ENCODE measurements around the gene NCOR1.
"Not testable (repeated sequence)": the region's sequence is repeated elsewhere in the genome, so short reads cannot be mapped to it uniquely, and the experiment has no call there.

Gene NCOR1

DNA sequence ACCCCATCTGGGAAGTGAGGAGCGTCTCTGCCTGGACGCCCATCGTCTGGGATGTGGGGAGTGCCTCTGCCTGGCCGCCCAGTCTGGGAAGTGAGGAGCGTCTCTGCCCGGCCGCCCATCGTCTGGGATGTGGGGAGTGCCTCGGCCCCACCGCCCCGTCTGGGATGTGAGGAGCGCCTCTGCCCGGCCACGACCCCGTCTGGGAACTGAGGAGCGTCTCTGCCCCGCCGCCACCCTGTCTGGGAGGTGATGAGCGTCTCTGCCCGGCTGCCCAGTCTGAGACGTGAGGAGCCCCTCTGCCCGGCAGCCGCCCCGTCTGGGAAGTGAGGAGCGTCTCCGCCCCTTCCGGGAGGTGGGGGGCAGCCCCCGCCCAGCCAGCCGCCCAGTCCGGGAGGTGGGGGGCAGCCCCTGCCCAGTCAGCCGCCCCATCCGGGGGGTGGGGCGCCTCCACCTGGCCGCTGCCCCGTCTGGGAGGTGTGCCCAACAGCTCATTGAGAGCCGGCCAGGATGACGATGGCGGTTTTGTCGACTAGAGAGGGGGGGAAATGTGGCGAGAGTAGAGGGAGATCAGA lies 69.9 kb downstream of the NCOR1 start:
- not testable (repeated sequence) for DNase-seq

DNA sequence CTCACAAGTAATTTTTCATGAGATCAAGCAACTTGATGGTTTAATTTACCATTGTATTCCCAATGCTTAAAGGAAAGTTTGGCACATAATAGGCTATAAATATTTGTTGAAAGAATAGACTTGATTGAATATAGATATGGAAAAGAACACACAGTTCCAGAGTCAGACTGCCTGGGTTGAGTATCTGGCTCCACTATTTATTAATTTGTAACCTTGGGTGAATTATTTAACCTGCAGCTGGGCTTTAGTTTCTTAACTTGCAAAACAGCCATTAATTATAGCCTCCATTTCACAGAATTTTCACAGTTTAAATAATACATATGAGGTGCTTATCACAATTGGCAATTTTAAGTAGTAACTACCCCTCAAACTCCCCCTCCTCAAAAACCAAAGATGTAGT lies 73.6 kb downstream of the NCOR1 start:
- no peak for DNase-seq

DNA sequence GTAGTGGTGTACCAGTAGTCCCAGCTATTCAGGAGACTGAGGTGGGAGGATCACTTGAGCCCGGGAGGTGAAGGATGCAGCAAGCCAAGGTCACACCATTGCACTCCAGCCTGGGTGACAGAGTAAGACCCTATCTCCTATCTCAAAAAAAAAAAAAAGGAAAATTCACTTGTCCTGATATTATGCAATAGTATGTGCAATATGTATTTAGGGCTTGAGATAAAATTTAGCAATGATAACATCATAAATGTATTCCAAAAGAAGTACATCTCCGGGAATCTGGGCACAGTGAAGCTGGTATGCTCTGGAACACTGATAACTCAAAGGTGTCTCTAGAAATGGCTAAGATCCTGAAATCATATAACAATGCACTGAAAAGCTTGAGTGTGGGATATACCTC lies 74.5 kb downstream of the NCOR1 start:
- no peak for DNase-seq

DNA sequence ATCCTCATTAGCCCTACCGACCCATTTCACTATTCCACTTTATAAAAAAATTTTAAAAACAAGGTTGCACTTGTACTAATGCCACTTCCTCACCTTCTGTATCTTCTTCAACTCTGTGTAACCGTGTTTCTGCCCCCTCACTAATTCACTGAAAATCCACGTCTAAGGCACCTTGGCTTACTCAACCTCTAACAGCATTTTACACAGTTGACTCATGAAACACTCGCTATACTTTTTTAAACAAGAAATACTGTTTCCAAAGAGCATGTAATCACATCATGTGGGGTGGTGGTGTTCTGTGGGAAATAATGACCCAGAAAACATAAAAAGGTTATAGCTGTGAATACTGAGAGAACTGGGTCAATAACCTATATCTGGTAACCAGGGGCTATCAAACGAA lies 79.9 kb downstream of the NCOR1 start:
- no peak for DNase-seq

DNA sequence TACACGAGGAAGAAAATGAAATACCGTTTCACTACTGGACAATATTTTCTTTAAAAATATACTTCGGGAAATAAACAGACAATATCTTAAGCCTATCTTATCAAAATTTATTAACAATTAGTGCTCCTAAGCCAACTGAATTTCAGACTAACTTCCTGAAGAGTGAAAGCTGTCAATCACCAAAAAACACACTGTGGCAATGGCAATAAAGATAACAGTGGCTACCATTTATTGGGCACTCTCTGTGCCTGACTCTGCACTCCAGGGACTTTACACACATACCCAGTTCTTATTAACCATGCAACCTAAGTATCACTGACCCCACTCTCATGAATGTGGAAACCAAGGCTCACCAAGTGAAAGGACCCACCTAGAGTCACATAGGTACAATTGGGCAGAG lies 83.7 kb downstream of the NCOR1 start:
- DNase-seq: no peak

DNA sequence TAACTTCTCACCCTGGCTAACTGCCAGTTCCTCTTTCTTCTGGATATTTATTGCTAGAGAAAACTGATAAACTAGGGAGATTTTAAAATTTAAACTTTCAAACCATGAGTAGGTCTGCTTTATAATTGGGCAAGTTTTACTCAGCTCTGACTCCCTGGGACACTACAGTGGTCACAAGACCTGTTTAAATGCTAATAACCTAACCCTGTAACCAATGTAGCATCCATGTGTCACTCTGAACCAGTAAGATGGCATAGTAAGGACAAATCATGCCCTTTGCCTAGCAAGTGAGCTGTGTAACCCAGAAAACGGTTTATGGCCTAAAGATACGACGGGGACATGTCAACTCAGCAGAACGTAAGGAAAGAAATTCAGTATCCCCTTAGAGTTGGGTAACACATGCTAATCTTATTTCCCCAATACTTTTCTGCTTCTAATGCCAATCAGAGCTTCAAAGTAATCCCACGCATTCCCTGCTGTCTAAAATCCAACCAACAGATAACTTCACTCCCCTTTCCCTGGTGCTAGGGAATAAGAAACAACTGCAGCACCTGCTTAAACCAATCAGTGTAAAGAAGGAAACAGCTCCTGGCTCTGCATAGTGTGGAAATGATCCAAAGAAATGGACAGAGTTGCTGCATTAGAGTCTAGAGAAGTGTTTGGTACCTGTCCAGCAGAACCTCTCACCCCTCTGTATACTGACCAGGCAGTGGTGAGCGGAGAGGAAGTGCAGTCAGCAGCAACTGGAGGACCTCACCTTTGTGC lies 85.7 kb downstream of the NCOR1 start:
- DNase-seq: no peak

DNA sequence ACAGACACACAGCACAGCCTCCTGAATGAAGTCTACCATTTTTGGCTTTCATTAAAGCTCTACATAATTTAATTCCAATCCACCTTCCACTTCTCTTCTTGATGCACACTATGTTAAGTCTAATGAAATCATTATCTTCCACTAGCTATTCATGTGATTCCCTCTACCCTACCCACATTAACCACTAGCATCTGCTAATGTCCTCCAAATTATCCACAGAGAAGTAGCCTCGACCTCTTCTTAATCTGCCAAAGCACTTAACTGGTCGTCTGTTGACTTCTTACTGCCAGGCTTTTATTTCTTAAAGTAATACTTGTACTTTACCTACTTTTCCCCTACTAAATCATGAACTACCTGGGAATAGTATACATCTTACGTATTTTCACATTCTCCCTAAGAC lies 91.8 kb downstream of the NCOR1 start:
- DNase-seq: no peak

DNA sequence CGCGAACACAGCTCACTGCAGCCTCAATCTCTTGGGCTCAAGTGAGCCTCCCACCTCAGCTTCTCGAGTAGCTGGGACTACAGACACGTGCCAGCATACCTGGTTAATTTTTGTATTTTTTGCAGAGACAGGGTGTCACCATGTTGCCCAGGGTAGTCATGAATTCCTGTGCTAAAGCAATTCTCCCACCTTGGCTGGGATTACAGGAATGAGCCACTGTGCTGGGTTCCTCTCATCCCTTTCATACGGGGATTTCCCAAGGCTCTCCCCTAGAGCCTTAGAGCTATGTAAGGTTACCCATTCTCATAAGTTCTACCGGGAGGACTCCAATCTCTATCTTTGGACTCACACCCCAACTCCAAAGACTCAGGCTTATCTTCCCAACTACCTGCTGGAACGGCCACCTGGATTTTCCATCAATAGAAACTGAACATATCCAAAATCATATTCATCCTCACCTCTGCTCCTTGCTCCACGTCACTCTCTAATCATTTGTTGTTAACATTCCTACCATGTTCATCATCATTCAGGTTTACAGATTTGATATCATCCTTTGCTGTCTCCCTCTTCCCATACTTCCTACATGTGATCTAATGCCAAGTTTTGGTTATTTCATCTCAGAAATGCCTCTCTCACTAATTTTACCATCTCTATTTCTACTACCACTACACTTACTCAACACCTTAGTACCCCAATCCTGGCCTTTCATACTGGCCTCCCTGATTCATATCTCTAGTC lies 92.5 kb downstream of the NCOR1 start:
- DNase-seq: no peak

DNA sequence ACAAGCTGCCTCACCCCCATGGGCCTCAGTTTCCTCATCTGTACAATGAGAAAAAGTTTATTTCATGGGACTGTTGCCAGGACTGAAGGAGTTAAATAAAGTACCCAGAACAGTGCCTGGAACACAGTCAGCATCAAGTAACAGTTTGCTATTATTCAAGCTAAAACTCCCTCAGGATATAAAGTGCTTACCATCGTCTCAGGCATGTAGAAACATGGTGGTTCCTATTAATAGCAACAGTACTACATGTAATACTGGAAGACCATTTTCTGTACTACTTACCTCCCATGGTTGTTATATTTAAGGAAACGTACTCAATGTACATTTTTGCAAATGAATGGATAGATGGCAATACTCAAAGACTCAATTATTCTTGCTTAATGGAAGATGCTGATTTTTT lies 93.4 kb downstream of the NCOR1 start:
- DNase-seq: no peak

DNA sequence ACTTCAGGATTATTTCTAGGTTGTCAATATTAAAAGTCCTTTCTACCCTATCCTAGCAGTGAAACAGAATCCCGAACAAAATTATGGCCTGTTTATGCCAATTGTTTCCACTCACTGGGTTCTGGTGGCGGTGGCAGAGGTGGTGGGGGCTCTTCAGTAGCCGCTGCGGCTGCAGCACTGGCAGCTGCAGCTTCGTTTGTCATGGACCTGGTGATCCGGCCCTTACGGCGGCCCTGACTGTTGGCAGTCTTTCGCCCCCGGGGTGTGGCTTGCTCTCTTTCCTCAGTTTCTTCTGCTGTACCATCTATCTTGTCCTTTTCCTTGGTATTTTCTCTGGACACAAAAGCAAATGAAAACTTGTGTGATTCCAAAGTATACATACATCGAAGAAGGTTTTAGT lies 94.4 kb downstream of the NCOR1 start:
- no peak for DNase-seq

DNA sequence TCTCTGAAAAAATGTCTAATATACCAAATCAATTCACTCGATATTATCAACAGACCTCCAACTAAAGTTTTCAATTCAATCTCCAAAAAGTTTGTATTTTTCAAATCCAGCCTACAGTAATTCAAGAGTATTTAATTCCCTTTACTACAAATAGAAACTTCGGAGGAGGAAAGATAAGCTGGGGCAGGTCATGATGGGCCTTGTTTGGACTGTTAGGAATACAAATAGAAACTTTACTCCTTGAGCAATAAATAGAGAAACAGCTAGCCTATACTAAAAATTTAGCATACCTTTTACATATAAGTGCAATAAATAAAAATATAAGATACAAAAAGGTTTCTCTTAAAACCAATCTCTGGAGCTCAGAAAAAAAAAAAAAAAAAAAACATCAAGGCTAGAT lies 98.2 kb downstream of the NCOR1 start:
- no peak for DNase-seq

DNA sequence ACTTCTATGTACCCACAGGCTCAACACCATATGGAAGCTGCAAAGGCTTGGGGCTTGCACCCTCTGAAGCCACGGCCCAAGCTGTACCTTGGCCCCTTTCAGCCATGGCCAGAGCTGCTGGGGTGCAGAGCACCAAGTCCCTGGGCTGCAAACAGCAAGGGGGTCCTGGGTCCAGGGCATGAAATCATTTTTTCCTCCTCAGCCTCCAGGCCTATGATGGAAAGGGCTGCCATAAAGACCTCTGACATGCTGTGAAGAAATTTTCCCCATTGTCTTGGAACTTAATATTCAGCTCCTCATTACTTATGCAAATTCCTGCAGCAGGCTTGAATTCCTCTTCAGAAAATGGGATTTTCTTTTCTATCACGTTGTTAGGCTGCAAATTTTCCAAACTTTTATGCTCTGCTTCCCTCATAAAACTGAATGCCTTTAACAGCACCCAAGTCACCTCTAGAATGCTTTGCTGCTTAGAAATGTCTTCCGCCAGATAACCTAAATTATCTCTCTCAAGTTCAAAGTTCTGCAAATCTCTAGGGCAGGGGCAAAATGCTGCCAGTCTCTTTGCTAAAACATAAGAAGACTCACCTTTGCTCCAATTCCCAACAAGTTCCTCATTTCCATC lies 100.1 kb downstream of the NCOR1 start:
- DNase-seq: not testable (repeated sequence)

DNA sequence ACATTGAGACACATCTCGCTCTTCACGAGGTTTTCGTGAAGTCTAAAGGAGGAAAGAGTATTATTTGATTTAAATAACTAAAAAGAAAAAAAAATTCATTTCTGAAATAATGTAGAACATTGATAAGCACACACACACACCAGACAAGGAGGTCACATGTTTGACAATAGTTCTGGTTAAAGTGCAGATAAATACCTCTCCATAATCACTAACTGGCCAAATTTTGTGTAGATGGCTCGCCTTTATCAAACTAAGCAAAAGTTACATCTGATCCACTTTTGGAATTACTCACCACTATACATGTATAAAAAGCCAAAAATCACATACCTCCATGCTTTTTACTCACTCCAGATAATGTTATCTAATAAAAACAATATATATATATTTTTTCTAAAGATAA lies 106.5 kb downstream of the NCOR1 start:
- no peak for DNase-seq

DNA sequence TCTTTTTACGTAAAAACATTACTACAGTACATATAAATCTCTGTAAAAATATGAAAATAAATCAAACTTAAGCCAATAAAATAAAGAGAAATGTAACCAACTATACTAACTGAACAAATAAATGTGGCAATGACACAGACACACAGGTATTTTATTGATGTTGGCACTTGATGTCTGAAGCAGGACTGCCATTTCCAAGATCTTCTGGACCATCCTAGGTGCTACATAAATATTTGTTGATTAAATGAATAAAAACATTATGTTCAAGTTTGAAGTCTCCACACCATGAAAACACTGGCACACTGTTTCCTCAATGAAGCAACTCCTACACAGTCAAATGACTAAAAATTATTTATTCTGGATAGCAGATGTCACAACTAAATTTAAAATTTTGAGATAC lies 106.9 kb downstream of the NCOR1 start:
- DNase-seq: no peak

DNA sequence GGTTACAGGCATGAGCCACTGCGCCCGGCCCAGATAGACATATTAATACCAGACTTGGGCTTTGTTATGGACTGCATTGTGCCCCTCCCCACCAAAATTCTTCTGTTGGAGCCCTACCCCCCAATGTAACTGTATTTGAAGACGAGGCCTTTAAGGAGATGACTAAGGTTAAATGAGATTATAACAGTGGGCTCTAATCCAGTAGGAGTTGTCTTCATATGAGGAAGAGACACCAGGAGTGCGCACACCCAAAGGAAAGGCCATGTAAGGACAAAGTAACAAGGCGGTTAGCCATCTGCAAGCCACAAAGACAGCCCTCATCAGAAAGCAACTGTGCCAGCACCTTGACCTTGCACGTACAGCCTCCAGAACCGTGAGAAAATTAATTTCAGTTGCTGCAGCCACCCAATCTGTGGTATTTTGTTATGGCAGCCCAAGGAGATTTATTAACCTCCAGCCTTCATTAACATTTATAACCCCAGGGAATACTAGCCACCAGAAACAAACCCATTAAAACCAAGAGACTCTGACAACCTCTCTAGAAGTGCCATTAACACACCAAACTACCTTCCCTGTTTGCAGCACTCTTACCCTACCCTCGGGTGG lies 108.1 kb downstream of the NCOR1 start:
- DNase-seq: no peak

DNA sequence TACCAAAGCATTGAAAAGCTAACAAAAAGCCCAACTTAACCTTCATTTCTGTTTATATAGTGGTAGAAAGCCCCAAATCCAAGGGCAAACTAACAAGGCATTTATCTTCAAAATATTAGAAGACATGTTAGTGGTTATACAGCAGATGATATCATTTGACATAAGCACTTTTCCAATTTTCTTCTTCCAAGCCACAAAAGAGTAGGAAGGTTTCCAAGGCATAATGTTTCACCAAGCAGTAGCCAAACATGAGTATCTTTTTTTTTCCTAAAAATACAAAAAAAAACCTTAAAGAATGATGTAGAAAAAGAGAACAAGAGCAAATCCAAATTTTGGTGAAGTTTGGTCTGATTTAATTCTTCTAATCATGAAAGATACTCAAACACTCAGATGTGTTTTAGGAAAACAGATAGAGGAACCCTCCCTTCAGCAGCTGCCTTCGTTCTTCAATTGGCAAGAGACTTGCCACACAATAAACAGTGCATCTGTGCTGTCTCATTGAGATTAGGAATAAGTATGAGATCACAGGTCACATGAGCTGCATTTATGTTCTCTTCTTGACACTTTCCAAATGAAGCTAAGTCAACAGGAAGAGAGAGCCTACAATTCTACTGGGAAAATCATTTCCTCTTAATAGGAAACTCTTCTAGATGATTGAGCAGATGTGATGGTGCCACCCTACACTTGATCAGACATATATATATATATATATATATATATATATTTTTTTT lies 109.0 kb downstream of the NCOR1 start:
- DNase-seq: no peak

DNA sequence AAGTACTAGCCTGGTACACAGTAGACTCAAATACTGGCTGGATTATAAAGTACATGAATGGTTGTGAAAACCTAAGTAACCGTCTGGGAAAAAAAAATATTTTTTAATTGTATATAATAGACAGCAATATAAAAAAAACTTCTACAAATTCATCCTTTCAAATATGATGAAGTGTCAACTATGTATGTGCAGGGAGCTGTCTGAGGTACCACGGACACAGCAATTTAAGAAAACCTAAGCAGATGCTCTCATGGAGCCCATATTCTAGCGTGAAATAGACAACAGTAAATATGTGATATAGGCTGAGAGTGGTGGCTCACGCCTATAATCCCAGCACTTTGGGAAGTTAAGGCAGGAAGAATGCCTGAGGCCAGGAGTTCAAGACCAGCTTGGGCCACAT lies 111.1 kb downstream of the NCOR1 start:
- DNase-seq: no peak

DNA sequence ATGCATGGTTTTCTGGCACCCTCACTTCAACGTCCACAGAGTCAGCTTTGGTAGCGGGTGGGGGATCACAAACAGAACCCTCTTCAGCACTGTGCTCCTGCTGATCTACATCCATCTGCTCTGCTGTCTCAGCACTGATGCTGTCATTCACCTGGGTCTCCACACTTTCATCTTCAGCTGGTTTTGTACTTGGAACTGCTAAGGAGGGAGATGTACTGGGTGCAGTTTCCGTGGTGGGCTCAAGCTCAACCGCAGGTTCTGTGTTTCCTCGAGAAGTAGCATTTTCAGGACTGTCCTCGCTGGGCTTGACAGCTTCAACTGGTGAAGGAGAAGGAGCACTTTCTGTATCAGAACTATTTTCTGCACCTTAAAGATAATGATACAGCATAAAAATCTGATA lies 113.9 kb downstream of the NCOR1 start:
- no peak for DNase-seq

DNA sequence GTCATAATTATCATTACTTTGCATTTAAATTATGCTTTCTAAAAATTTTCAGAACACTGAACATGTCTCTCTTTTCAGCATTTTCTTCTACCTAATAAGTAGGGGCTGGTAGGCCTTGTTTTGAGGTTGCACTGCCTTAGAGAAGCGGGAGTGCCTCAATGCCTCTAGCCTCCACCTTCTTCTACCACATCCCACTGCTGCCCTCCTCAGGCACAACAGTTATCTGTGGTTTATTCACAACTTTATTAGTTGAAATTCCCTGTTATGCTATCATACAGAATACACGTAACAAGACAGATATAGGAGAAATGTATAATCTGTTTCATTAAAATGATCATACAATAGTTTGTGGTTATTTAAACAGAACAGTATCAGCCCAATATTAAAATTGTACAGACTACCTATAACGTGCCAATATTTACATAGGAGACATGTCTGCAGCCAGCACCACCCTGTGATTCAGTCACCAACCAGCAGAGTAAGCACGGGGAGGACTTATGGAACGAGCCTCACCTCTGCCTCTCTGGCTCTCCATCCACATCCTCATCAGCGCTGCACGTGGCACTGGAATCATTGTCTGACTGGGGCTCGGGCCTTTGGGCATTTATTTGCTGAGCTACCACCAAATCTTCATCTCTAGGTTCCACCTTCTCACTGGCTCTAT lies 114.5 kb downstream of the NCOR1 start:
- DNase-seq: no peak

DNA sequence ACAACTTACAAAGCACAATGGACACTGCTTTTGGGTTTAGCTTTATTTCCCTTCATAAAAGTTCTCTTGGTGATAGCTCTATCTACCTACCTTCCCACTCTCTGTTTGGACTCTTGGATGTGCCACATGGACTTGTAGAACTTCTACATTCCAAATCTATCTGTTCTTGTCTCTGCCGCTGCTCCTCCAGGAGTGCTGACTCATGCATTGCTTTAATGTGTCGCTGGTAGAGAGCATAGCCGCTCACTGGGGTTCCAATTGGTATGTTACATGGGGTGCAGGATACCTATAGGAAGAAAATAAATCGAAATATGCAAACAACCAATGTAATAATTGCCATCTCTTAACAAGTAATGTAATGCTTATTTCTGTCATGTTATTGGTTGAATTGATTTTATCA lies 123.6 kb downstream of the NCOR1 start:
- DNase-seq: no peak

DNA sequence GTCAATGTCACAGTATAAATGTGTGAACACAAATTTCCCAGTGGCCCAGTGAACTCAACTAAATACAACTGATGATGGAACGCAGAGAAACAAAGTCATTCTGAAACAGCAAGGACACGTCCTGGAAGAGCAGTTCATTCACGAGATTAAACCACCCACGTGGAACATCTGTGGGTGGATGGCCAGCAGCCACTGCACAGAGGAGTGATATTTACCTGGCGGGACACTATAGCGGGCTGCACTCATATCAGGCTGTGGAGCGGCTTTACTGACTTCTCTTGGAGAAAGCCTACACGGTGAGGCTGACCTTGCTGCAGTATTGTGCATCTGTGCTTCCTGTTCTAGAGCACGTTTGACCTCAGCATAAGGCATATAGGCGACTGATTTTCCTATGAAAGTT lies 128.4 kb downstream of the NCOR1 start:
- no peak for DNase-seq

DNA sequence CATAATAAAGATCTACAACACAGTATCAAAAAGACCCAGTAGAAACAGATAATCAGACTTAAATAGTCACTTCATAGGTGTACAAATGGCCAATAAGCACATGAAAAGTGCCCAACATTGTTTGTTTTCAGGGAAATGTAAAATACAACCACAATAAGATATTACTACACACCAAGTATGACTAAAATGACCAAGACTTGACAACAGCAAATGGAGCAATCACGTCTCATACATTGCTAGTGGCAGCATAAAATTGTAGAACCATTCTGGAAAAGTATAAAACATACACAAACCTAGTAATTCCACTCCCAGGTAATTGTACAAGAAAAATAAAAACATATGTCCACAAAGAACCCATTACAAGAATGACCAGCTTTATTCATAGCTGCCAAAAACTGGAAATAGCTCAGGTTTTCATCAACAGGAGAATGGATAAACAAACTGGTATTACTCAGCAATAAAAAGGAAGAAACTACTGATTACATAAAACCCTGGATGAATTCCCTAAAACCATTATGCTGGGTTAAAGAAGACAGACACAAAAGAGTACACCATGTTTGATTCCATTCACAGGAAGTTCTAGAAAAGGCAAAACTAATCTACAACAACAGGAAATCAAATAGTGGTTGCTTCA lies 130.2 kb downstream of the NCOR1 start:
- no peak for DNase-seq
